ENCODE data around the gene PLEKHM1. TPM values are rescaled to one million over a fixed set of nuclear protein-coding genes. Genes with fewer than 3 reads are reported as not detected.

PLEKHM1 gene
- total RNA-seq, 3 donors from 2014 or later (not counting 1 experiment from before 2014, with no cell fraction given) = 140 to 160 (median 158) TPM

DNA sequence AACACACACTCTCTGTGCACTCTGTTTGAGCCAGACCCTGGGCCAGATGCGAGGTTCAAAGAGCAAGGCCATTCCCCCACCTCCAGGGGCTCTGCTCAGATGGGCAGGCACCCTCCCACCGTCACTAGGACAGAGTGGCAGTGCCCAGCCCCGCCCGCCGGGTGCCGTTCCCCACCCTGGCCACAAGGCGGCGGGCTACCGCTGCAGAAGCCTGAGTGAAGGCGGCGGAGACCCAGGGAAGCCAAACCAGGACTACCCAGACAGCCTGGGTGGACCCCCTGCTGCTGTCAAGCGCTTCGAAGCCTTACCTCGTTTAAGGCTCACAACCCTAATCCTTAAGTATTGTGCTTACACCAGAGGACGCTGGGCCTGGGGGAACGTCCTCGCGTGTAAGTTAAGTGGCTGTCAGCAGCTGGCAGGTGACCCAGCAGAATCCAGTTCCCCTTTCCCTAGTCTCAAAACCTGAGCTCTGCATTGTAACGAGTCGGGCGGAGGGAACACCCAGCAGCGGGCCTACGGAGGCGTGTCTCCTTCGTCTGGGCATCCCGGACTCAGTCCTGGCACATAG, 62.4 kb downstream of the PLEKHM1 start:
- TF ChIP-seq, protein P1, sequence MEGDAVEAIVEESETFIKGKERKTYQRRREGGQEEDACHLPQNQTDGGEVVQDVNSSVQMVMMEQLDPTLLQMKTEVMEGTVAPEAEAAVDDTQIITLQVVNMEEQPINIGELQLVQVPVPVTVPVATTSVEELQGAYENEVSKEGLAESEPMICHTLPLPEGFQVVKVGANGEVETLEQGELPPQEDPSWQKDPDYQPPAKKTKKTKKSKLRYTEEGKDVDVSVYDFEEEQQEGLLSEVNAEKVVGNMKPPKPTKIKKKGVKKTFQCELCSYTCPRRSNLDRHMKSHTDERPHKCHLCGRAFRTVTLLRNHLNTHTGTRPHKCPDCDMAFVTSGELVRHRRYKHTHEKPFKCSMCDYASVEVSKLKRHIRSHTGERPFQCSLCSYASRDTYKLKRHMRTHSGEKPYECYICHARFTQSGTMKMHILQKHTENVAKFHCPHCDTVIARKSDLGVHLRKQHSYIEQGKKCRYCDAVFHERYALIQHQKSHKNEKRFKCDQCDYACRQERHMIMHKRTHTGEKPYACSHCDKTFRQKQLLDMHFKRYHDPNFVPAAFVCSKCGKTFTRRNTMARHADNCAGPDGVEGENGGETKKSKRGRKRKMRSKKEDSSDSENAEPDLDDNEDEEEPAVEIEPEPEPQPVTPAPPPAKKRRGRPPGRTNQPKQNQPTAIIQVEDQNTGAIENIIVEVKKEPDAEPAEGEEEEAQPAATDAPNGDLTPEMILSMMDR (IDR thresholded peaks at IDR 0.05) = peak; percentile 99
- ATAC-seq = peak; percentile 74 to 82 (median 75)
- H3K4me3 ChIP-seq (ENCODE audit: low read length) = no peak overlapping the region
- Mint-ChIP-seq H3K9me3 (no peaks in the 10 kb centered on the region), H3K27ac (peak overlapping the region in 1 of 2 donors; percentile 66), H3K4me1 (peaks cover 13 to 47% of the 10 kb centered on the region in 2 donors), H3K4me3 (peak overlapping the region; percentile 73), H3K27me3 (ENCODE audit: low read depth in 2 of 2) (no peaks in the 10 kb centered on the region), H3K36me3 (no peaks in the 10 kb centered on the region)
- H3K9me3 ChIP-seq (ENCODE audit: control insufficient read depth, insufficient read depth, low read length) = no peaks in the 10 kb centered on the region
- intact Hi-C loops (cut with micrococcal nuclease) = loop anchor here (2.0 kb wide), 1 partner anchor 165 kb away; no protein-coding TSS in a partner anchor
- DNase-seq = peak; percentile 85 to 87
- H3K4me1 ChIP-seq (ENCODE audit: control insufficient read depth, insufficient read depth, low read length) = peaks cover 49% of the 10 kb centered on the region
- WGBS (ENCODE audit: insufficient coverage) = 3% methylated on average over 26 of the region's 26 CpGs
- H3K27ac ChIP-seq (ENCODE audit: low read length) = peak overlapping the region; percentile 62
- H3K27me3 ChIP-seq (ENCODE audit: control insufficient read depth, insufficient read depth, low read length) = no peaks in the 10 kb centered on the region
- no peaks in the 10 kb centered on the region for H3K36me3 ChIP-seq (ENCODE audit: control insufficient read depth, insufficient read depth, low read length)

DNA sequence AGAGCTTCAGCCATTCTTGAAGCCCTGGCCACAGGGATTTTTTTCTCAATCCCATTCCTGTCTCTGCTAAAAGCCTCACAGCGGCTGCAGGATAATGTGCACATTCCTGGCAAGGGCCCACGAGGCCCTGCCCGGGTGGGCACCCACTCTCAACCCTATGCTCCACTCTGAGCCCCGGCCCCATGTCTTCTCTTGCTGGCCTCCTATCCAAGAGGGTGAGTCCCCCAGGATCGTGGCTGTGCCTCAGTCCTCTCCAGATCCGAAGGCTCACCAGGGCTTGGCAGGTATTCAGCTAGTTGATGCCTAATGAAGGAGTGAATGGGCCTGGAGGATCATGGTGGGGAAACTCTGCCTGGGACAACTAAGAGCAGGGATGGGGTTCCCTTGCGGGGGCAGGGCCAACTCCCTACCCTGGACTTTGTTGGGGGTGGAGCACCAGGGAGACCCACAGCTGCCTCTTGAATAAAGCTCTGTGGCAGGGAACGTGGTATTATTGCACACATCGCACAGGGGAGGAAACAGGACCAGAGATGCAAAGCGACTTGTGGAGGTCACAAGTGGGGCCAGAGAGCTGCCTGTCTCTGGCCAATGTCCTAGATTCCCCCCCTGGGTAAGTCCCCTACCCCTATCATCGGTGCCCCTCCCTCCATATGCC, 63.2 kb downstream of the PLEKHM1 start:
- ATAC-seq (no peak), DNase-seq (peak in 1 of 2 donors; percentile 7)
- Histone ChIP-seq H3K27me3 (ENCODE audit: control insufficient read depth, insufficient read depth, low read length) (no peaks in the 10 kb centered on the region), H3K36me3 (ENCODE audit: control insufficient read depth, insufficient read depth, low read length) (no peaks in the 10 kb centered on the region), H3K27ac (ENCODE audit: low read length) (no peak overlapping the region), H3K9me3 (ENCODE audit: control insufficient read depth, insufficient read depth, low read length) (no peaks in the 10 kb centered on the region), H3K4me1 (ENCODE audit: control insufficient read depth, insufficient read depth, low read length) (peaks cover 43% of the 10 kb centered on the region), H3K4me3 (ENCODE audit: low read length) (no peak overlapping the region)
- no peak overlapping the region for H3K4me3 Mint-ChIP-seq
- H3K9me3 Mint-ChIP-seq = no peaks in the 10 kb centered on the region
- H3K27ac Mint-ChIP-seq = no peak overlapping the region
- TF ChIP-seq, protein P1 (IDR thresholded peaks at IDR 0.05) = no peak
- peaks cover 13 to 43% of the 10 kb centered on the region in 2 donors for H3K4me1 Mint-ChIP-seq
- H3K27me3 Mint-ChIP-seq (ENCODE audit: low read depth in 2 of 2) = no peaks in the 10 kb centered on the region
- 90% methylated on average over 10 of the region's 11 CpGs for WGBS (ENCODE audit: insufficient coverage)
- H3K36me3 Mint-ChIP-seq = no peaks in the 10 kb centered on the region
- intact Hi-C loops (cut with micrococcal nuclease) = no loop called here

DNA sequence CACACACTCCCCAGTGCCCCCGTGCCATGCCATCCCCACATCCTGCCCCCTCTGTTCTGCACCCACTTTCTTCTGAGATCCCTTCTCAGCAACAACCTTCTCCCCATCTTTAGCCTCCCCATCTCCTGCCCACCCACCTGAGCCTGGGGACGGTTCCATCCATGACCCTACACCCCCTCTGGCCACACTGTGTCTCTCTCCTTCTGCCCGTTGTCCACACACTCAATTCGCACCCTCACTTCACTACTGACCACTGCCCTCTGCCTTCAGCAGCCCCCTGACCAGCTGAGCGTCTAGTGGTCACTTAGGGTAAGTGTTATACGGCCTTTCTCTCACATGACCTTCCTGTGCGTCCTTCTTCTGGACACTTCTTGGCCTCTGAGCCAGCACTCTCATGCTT, 64.0 kb downstream of the PLEKHM1 start:
- no peak overlapping the region for H3K4me3 Mint-ChIP-seq
- no peaks in the 10 kb centered on the region for H3K9me3 ChIP-seq (ENCODE audit: control insufficient read depth, insufficient read depth, low read length)
- no peaks in the 10 kb centered on the region for H3K9me3 Mint-ChIP-seq
- 85% methylated on average over 7 of the region's 7 CpGs for WGBS (ENCODE audit: insufficient coverage)
- H3K36me3 Mint-ChIP-seq = no peaks in the 10 kb centered on the region
- no peak overlapping the region for H3K27ac Mint-ChIP-seq
- ATAC-seq = no peak
- peaks cover 38% of the 10 kb centered on the region for H3K4me1 ChIP-seq (ENCODE audit: control insufficient read depth, insufficient read depth, low read length)
- H3K36me3 ChIP-seq (ENCODE audit: control insufficient read depth, insufficient read depth, low read length) = no peaks in the 10 kb centered on the region
- intact Hi-C loops (cut with micrococcal nuclease) = no loop called here
- H3K27me3 Mint-ChIP-seq (ENCODE audit: low read depth in 2 of 2) = no peaks in the 10 kb centered on the region
- TF ChIP-seq, protein P1 (IDR thresholded peaks at IDR 0.05) = no peak
- peaks cover 13 to 41% of the 10 kb centered on the region in 2 donors for H3K4me1 Mint-ChIP-seq
- no peak overlapping the region for H3K4me3 ChIP-seq (ENCODE audit: low read length)
- H3K27me3 ChIP-seq (ENCODE audit: control insufficient read depth, insufficient read depth, low read length) = no peaks in the 10 kb centered on the region
- no peak for DNase-seq
- H3K27ac ChIP-seq (ENCODE audit: low read length) = no peak overlapping the region

Data from natural killer cell (primary cell).